ENCODE results near the gene ARSG. TPM values are rescaled to one million over a fixed set of nuclear protein-coding genes. Genes with fewer than 3 reads are reported as not detected.

Gene ARSG
- total and polyA plus RNA-seq, 2 of the 8 experiments (the other 6 are each of a cell fraction or from before 2014, with no cell fraction given) = 3.3 to 4.0 TPM

DNA sequence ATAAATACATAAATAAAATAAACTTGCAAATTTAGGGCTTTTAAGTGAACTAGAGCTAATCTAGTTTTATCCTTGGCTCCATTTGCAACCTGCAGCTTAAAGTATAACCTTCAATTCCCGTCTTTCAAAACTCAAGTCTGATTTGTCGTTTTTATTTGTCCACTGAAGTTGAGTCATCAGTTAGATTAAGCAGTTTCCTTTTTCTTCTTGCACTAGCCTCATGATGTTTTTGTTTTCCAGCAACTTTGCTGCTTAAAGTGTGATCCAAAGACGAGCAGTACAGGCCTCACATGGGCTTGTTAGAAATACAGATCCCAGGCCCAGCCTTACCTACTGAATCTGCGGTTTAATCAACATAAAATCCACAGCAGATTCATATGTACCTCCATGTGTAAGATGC is 13.8 kb downstream of the ARSG start:
- Histone ChIP-seq H3K18ac (ENCODE audit: extremely low read depth, low read length) (no peak overlapping the region), H2BK20ac (ENCODE audit: low read length) (no peak overlapping the region), H3K4ac (replicated peaks; ENCODE audit: insufficient read length, low read depth, low read length) (no peak overlapping the region), H3K14ac (ENCODE audit: insufficient read length) (no peak overlapping the region), H3K4me2 (ENCODE audit: insufficient read depth in 1 of 2, low read depth in 2 of 2, low read length in 2 of 2) (no peak overlapping the region), H3K56ac (replicated peaks; ENCODE audit: insufficient read length, low read depth, low read length) (no peak overlapping the region), H2BK5ac (ENCODE audit: low read depth, low read length) (no peak overlapping the region), H4K5ac (ENCODE audit: insufficient read length, low read depth, low read length) (no peak overlapping the region), H2BK12ac (ENCODE audit: low read depth, low read length) (no peak overlapping the region), H2BK120ac (replicated peaks; ENCODE audit: low read depth, low read length) (no peak overlapping the region), H3K79me2 (ENCODE audit: control insufficient read depth in 1 of 2, insufficient read depth in 2 of 2, low read length in 2 of 2) (no peaks in the 10 kb centered on the region; a peak in 1 of 4 replicates), H3K4me3 (ENCODE audit: extremely low read depth in 1 of 4, insufficient read depth in 2 of 4, low read depth in 3 of 4, low read length in 4 of 4) (no peak overlapping the region), H3K27ac (ENCODE audit: low read depth, low read length) (no peak overlapping the region), H3K27me3 (replicated peaks in 1 of 4; ENCODE audit: control insufficient read depth in 3 of 4, extremely low read depth in 1 of 4, insufficient read depth in 3 of 4, low read length in 3 of 4) (no peaks in the 10 kb centered on the region), H3K9ac (replicated peaks in 1 of 4; ENCODE audit: extremely low read depth in 1 of 4, low read depth in 3 of 4, low read length in 3 of 4) (no peak overlapping the region), H3K36me3 (ENCODE audit: control insufficient read depth in 2 of 4, insufficient read depth in 4 of 4, low read length in 3 of 4) (no peaks in the 10 kb centered on the region), H3K79me1 (ENCODE audit: low read depth, low read length) (no peaks in the 10 kb centered on the region), H2AK5ac (ENCODE audit: low read depth, low read length) (no peak overlapping the region), H4K91ac (replicated peaks; ENCODE audit: insufficient read length, low read length) (no peak overlapping the region), H3K23me2 (ENCODE audit: low read depth, low read length) (no peaks in the 10 kb centered on the region), H2AFZ (ENCODE audit: low read length) (no peak overlapping the region), H3K9me3 (ENCODE audit: insufficient read depth in 2 of 2, low read depth in 1 of 2, low read length in 1 of 2) (no peaks in the 10 kb centered on the region), H4K20me1 (replicated peaks in 1 of 2; ENCODE audit: control insufficient read depth in 1 of 2, insufficient read depth in 2 of 2, low read length in 2 of 2) (no peaks in the 10 kb centered on the region), H3K4me1 (replicated peaks in 1 of 4; ENCODE audit: control insufficient read depth in 3 of 4, insufficient read depth in 4 of 4, low read length in 3 of 4) (peaks cover 2 to 16% (median 5%) of the 10 kb centered on the region in 4 experiments), H3K23ac (ENCODE audit: insufficient read length) (no peak overlapping the region), H2BK15ac (ENCODE audit: low read length) (no peak overlapping the region), H4K8ac (ENCODE audit: extremely low read depth, insufficient read depth, low read length) (no peak overlapping the region)
- POLR2A ChIA-PET (ENCODE audit: partially characterized antibody) = no interaction called here
- DNase-seq (ENCODE audit: low read depth in 1 of 2, low spot score in 2 of 2) = no peak
- WGBS, 2 experiments (ENCODE audit: extremely low coverage in 1 of 2, insufficient coverage in 1 of 2, insufficient read length in 1 of 2, insufficient replicate concordance in 2 of 2, low coverage in 1 of 2, low lambda C conversion rate in 2 of 2, missing lambda C conversion rate in 1 of 2) = 88% methylated on average over 4 of the region's 4 CpGs; no CpG with 5 or more reads in 1 of the 2 experiments
- no peak for FAIRE-seq
- CTCF ChIA-PET (ENCODE audit: partially characterized antibody) = no interaction called here
- TF ChIP-seq NANOG (IDR thresholded peaks at IDR 0.05; ENCODE audit: insufficient read depth, low read depth, low read length, poor library complexity, severe bottlenecking) (no peak), SIRT6 (IDR thresholded peaks at IDR 0.05; ENCODE audit: low read length) (no peak), CREB1 (IDR thresholded peaks at IDR 0.05) (no peak), POLR2AphosphoS5 (IDR thresholded peaks at IDR 0.05; ENCODE audit: low read depth, low read length) (no peak), GABPA (IDR thresholded peaks at IDR 0.05; ENCODE audit: borderline replicate concordance, insufficient read depth, low read length) (no peak), RAD21 (IDR thresholded peaks at IDR 0.05 in 1 of 2, conservative IDR thresholded peaks at IDR 0.05 in 1 of 2; ENCODE audit: low read depth in 2 of 2, low read length in 2 of 2) (no peak), CHD1 (IDR thresholded peaks at IDR 0.05; ENCODE audit: low read depth, low read length) (no peak)

All from H1 (cell line).